HG02885 (cell line): Measurements from ENCODE around the gene ACBD6.
A peak's percentile ranks its signal among the peaks of the same experiment; 100 is the strongest.

Source experiments
- ATAC-seq: cut with Tn5 transposase; IDR thresholded peaks from one replicate; pipeline ENCODE4 v1.9.1; 2021; ENCODE audit warnings: mild to moderate bottlenecking; ENCODE audit not compliant: unreplicated experiment, poor library complexity

ACBD6 gene

GRCh38 chr1:180261030-180261429, 241.3 kb downstream of the ACBD6 start:
- ATAC-seq = no peak

DNA sequence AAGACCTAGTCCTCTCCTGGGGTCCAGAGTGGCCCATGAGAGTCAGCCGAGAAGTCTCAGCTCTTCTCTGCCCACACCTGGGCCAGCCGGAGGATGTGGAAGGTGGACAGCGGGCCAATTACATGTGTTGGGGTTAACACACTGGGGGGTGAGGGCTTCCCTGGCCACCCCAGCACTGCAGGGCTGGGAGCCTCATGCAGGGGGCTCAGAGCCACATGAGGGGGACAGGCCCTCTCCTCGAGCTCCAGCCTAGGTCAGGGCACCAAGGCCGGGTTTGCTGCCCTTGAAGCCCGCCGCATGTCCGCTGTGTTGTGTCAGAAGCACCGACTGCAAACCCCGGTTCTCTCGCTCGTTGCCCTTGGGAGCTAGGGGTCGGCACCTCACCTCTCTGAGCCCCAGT, 241.8 kb downstream of the ACBD6 start:
- no peak for ATAC-seq

- ATAC-seq = no peak
Observed at GRCh38 chr1:180259431-180260338, 242.7 kb downstream of the ACBD6 start.

- no peak for ATAC-seq
Observed at GRCh38 chr1:180258935-180259334, 243.4 kb downstream of the ACBD6 start.

DNA sequence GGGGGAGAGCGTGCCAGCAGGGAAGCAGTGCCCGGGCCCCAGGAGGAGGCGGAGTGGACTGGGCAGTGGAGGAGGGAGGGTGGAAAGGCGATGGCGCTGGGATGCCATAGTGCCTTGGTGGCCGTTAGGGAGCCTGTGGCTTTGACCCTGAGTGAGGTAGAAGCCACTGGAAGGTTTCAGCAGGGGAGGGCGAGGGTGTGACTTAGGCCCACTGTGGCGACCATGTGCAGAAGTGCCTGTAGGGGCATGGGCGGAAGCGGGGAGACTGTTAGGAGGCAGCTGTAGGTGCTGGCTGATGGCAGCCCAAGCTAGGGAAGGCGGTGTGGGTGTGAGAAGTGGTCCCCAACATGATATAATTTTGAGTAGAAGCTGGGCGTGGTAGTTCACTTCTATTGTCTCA, 244.1 kb downstream of the ACBD6 start:
- ATAC-seq = no peak

GRCh38 chr1:180257486-180257885, 244.9 kb downstream of the ACBD6 start:
- no peak for ATAC-seq

DNA sequence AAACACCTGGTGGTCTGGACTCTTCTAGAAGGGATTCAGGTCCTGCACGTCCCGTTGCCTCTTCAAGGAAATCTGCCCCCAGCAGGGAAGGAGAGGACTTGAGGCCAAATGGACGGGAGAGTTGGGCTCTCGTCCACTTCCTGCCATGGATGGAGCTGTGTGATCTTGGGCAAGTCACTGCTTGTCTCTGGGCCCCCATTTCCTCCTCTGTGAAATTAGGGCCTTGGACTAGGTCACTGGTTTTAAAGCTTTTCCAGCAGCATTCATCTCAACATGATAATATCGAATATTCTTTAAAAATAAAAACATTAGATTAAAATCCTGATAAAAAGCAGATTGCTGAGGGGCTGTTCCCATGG, 245.4 kb downstream of the ACBD6 start:
- no peak for ATAC-seq

DNA sequence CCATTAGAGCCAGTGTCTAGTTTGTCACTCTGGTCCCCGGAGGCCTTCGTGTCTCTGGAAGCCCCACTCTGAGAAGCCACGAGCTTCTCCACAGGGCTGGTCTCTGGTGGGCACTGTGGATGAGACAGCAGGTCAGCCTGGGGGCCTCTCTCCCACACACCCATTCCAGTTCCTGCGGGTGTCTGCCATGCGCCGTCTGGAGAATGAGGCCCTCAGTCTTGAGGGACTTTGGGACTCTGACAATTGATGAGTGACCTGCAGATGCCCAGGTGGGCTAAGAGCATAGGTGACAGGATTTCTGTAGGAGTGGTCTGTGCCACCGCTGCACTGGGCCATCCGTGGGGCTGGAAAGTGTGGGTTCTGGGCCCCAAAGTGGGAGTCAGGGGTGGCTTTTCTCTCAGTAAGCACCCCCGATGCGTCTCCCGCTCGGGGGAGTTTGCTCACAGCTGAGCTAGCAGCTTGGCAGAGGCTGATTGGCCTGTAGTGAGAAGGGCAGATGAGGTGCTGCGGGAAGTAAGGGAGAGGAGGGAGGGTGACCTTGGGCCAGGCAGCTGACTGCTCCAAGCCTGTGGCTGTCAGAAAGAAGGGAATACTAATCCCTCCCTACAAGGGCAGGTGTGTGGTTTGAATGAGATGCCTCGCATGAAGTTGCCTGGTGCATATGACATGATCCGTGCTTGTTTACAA, 245.9 kb downstream of the ACBD6 start:
- no peak for ATAC-seq

DNA sequence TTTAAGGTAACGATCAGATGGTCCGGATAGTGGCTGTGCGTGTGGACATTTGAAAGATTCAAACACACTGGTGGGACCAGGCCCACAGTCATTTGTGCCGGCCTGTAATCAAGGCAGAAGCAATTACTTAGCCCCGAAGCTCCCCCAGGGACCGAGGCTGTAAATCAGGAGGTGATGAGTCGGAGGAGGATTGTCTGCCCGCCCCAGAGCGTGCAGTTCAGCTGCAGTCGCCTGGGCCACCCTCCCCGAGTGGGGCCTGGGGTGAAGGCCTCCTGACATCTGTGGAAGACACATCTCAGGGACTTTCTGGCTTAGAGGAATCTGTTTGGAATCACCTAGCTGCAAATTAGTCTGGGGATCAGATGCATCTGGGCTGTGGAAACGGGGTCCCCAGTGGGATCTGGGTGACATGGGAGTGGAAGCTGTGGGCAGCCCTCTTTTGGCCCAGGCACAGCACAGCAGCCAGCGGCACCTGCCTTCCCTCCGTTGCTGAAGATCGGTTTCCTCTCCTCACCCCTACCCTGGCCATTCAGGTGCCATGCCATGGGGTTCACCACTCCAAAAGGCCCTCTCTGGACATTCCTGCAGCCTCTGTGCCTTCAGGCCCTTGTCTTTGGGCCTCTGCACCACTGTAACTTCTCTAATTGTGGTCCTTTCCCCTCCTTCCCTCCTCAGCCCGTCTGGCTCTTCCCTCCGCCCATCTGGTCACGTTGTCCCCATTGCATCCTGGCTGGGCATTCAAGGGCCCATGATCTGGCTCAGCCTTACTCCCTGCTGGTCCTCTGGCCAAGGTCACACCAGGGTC, 246.6 kb downstream of the ACBD6 start:
- no peak for ATAC-seq

GRCh38 chr1:180254854-180255253, 247.5 kb downstream of the ACBD6 start:
- no peak for ATAC-seq

- no peak for ATAC-seq
Observed at GRCh38 chr1:180254496-180254819, 247.9 kb downstream of the ACBD6 start.

DNA sequence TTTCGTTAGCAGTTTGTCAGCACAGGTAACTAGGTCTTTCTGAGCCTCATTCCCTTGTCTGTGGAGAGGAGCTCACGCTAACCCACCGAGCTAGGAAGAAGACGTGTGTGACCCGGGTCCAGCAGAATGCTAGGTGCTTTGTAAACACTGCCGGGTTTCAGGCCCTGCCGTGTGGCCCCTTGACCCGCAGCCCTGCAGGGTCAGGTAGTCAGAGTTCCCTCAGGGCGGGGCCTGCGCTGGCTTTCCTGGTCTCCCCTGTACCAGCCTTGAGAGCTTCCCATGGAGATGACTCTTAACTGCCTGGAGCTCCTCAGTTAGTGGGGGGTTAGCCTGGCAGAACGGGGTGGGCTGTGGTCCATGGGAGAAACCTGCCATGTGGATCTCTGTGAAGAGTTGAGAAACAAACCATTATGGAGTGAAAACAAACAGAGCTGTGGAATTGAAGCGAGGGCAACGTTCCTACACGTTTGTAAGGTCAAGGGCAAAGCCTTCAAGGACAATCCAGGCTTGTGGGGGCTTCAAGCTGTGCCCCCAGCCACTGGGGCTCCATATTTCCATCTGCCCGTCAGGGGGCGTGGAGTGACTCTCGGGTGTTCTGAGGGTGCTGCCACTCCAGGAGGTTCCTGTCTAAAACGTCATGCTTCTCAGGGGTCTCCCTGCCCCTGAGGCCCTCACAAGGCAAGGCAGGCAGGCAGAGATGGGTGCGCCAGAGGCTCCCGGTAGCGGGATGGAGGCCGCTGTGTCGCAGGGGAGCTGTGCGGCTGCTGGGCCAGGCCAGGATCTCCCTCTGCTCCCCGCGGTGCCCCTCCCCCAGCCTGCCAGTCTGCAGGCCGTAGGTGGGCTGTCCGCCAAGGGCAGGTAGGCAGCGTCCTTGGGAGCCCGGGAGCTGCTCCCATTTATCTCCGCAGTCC, 248.5 kb downstream of the ACBD6 start:
- ATAC-seq = no peak

DNA sequence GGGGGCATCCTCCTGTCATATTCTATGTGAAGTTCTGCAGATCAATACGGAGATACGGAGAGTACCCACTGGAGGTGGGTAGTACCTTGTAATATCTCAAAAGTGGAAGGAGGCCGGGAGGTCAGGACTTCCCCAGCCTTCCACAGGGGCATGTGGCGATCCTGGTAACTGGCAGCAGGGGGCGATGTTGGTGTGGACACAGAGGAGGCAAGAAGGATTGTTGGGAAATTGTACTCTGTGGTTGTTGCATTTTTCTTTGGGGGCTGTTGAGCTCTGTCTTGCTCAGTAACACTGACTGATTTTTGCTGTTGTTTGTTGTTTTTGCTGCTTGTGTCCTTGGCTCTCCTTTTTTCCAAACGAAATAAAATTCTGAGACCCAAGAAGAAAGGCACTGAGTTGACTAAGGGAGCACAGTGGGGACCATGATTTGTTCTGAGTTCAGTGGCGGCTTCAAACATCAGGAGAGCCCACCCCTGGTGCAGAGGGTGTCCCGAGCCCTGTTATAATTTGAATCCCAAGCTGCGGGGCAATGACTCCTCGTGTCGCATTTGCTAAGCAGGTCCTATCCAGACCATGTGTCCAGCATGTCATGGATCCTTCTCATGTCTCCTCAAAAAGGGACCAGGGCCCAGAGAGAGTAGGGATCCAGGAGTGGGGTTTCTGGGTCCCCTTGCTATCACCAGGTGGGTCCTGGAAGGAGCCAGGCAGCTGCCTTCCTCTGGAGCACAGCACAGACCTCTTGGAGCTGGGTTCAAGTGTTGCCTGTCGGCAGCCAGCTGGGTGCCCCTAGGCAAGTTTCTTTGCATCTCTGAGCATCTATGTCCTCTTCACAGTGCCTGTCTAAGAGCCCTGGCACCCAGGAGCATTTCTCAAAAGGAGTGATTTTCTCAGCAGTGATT, 249.5 kb downstream of the ACBD6 start:
- ATAC-seq = peak; percentile 76

GRCh38 chr1:180251526-180252305, 250.7 kb downstream of the ACBD6 start:
- ATAC-seq = no peak

DNA sequence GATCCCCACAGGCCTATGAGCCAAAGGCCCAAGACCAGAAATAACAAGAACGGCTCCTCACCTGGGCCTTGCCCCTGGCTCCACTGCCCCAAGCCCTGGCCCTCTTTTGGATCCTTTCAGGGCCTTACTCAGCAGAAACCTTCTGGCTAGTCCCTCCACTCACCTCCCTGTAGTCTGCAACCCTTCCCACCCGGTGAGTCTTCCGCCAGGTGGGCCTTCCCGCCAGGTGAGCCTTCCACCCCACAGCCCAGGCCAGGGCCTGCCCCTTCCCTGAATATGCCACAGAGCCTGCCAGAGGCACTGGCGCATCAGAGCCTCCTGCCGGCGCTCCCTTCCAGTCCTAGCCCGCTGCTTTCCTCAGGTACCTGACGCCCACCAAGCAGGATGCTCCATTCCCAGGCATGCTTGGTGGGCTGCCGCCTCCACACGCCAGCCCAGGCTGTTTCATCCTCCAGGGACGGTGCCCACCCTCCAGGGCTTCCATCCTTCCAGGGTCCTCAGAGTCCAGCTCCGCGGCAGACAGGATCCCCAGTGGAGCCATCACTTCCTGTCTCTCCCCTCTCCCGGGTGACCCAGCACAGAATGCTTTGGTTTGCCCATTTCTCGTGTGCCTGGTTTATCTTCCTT, 251.4 kb downstream of the ACBD6 start:
- ATAC-seq = no peak

DNA sequence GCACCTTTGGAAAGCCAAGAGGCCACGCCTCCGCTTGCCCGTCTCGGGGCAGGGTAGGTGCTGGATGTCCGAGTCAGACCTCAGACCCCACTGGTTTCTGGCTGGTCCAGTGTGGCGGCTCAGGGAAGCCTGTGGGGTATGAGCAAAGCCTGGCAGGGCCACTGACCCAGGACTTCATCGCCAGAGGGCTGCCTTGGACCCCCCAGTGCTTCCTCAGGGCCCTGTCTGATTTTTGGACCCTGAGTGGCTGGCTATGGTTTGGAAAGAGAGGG, 251.9 kb downstream of the ACBD6 start:
- no peak for ATAC-seq

- ATAC-seq = no peak
Observed at GRCh38 chr1:180249725-180250498, 252.5 kb downstream of the ACBD6 start.
